GM19240 (cell line): ENCODE measurements around the gene ERVFRD-1.
"Not testable (repeated sequence)": the region's sequence is repeated elsewhere in the genome, so short reads cannot be mapped to it uniquely, and the experiment has no call there.

Source experiments
- DNase-seq: peaks from one replicate; pipeline ENCODE4 v3.0.0; 2011; ENCODE audit warnings: low spot score; ENCODE audit not compliant: insufficient read length

ERVFRD-1 gene

DNA sequence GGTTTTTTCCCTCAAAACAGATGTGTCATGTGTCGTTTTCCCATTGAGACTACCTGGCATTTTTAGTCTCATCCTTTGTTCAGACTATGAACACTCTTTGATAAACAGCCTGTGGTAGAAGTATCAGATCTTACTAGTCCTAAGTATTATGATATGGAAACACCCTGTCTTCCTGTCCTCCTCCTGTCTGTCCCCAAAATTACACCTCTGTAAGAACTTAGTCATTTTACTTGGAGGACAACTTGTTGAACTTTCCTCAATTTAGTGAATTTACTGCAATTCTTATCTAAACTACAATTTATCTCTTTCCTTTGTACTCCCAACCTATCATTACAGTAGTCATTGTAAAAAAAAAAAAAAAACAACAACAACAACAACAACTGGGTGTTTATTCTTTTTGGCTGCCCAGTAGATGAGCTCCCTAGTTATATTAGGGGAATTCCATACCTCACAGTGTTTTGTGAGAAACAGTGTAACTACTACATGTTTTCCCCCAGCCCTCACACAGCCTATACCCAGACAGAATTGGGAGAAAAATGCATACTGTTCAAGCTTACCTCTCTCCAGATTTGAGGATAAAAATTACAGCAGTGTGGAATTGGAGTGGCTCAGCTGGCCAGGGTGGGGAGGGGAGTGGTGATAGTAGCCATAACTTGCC lies 18.5 kb upstream of the ERVFRD-1 start:
- DNase-seq, result no peak

DNA sequence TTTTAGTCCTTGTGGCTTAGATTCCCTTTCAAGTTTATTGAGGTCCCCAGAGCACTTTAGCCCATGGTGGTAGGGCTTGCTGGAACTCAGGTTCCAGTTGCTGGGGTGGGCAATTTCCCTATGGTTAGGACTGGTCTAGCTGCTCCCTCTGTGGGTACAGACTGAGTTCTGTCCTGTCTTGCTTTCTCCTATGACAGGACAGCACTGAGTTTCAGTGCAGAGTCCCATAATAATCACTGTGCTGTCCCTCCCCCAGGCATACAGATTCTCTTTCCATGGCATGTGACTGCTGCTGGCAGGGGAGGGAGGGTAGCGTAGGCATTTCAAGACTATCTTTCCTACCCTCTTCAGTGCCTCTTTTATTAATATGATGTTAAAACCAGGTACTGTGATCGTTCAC lies 17.1 kb upstream of the ERVFRD-1 start:
- DNase-seq, result no peak

DNA sequence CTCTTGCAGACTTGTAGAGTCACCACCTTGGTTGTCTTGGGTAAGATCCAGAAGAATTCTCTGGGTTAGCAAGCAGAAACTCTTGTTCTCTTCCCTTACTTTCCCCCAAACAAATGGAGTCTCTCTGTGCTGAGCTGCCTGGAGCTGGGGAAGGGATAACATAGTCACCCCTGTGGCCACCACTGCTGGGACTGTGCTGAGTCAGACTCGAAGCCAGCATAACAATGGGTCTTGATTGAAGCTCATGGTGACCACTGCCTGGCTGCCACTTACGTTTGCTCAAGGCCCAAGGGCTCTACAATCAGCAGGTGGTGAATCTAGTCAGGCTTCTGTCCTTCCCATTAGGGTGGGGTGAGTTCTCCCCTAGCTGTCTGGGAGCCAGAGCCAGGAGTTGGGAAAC lies 15.4 kb upstream of the ERVFRD-1 start:
- no peak for DNase-seq

DNA sequence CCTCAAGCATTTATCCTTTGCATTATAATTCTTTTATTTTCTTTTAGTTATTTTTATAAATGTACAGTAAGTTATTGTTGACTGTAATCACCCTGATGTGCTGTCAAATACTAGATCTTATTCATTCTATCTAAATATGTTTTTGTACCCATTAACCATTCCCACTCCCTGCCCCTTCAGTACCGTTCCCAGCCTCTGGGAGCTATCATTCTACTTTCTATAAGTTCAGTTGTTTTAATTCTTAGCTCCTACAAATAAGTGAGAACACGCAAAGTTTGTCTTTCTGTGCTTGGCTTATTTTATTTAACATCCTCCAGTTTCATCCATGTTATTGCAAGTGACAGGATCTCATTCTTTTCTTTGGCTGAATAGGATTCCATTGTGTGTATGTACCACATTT lies 12.5 kb upstream of the ERVFRD-1 start:
- DNase-seq, result no peak

DNA sequence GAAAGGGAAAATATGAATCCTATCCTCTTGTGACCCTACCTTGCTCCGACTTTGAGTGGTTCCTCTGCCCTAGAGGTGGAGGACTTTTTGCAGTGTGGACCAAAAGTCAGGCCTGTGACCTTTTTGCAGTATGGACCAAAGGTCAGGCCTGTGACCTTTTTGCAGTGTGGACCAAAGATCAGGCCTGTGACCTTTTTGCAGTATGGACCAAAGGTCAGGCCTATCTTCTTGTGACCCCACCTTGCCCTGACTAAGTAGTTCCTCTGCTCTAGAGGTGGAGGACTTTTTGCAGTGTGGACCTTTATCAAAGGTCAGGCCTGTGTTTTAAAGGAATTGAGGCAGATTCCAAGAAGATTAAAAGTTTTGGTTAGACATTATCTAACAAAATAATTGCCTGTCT lies 10.9 kb upstream of the ERVFRD-1 start:
- DNase-seq, result no peak

DNA sequence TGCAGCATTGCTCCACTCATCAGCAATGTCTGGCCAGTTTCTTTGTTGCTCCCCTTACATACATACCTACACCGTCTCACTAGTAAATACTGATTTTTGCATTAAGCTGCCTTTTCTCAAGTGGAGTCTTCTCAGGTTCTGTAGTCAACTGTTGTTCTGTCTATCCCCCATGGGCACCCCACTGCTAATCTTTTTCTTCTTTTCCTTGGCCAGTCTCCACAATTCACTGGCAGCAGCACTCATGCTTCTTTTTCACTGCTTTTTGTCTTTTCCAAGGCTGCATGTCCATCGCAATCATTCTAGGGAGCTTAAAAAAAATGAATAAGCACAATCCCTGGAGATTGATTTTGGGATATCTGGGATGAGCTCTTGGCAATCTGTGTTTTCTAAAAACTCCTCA lies 10.3 kb upstream of the ERVFRD-1 start:
- no peak for DNase-seq

DNA sequence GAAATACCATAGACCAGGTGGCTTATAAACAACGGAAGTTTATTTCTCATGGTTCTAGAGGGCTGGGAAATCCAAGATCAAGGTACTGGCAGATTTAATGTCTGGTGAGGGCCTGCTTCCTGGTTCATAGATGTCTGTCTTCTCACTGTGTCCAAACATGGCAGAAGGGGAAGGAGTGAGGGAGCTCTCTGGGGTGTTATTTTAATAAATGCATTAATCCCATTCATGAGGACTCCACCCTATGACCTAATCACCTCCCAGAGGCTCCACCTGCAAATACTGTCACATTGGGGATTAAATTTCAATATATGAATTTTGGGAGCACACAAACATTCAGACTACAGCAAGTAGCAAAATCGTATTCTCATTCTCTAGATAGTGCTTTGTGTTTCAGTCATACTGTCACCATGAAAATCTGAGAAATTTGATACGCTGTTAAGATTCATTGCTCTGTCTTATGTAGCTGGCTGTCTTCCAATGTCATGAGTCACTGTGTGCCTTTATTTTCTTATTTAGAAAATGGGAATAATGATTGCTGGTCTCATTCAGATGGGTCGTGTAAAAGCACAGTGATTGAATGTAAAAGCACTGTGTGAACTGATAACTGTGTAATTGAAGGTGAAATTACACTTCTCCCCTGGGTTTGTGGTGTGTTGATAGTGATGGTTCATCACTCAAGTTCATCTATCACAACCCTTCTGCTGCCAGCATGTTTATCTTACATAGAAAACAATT lies 8.9 kb upstream of the ERVFRD-1 start:
- no peak for DNase-seq

DNA sequence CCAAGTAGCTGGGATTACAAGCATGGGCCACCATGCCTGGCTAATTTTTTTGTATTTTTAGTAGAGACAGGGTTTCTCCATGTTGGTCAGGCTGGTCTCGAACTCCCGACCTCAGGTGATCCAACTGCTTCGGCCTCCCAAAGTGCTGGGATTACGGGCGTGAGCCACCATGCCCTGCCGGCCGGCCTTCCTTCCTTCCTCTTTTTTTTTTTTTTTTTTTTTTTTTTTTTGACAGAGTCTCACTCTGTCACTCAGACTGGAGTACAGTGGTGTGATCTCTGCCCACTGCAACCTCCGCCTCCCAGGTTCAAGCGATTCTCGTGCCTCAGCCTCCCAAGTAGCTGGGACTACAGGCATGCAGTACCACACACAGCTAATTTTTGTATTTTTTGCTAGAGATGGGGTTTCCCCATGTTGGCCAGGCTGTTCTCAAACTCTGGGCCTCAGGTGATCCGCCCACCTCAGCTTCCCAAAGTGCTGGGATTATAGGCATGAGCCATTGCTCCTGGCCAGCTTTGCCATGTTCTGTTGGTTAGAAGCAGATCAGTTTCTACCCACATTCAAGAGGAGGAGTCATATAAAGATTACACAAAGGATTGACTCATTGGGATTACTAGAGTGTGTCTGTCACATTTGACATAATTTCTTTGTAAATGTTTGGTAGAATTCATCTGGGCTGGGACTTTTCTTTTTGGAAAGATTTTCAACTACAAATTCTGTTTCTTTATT lies 4.4 kb upstream of the ERVFRD-1 start:
- not testable (repeated sequence) for DNase-seq

DNA sequence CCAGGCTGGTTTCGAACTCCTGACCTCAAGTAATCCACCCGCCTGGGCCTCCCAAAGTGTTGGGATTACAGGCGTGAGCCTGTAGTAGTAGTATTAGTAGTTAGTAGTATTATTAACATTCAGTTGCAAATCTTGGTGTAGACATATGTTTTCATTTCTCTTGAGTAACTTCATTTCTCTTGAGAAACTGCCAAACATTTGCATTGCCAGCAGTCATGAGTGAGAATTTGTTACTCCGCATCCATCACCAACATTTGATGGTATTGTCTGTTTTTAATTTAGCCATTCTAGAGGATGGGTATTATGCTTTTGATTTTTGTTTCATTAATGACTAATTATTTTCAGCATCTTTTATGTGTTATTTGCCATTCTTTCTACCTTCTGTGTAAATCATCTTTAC lies 1.5 kb upstream of the ERVFRD-1 start:
- DNase-seq, result no peak

DNA sequence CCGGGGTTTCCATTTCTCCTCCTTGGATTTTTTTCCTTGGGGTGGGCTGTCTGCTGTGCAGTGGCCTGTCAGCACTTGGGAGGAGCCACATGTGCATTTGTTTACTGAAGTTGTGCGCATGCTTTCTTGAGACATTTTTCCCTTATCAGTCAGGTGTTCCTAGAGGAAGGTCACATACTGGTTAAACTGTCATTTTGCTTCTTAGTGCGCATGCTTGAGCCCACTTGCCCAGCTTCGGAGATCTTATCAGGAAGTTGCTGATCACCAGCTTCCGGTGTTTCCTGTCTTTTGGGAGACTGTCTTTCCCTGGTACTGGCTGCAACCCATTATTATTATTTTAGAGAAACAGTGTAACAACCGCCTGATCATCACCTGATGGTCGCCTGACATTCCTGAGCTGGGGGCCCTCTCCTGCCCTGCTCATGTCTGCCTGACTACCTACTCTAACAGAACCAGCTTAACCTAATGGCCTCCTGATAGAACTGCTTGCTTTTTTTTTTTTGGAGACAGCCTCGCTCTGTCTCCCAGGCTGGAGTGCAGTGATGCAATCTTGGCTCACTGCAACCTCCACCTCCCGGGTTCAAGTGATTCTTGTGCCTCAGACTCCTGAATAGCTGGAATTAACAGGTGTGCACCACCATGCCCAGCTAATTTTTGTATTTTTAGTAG lies 378 bp upstream of the ERVFRD-1 start:
- no peak for DNase-seq

DNA sequence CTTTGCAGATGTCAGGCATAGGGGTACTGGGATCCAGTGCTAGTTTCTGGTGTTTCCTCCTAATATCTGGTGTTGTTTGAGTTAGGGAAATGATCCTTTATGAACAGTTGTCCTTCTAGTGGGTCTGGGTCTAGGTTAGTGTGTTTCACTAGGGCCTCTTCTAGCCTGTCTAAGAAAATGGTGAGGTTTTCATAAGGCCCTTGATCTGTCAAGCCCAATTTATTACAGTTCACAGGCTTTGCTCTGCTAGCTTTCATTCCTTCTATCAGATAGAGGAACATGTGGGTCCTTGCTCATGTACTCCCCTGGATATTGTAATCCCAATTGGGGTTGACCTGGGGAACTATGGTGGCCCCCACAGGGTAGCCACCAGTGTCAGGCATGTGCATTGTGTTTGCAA lies 2.8 kb downstream of the ERVFRD-1 start:
- DNase-seq, result no peak

DNA sequence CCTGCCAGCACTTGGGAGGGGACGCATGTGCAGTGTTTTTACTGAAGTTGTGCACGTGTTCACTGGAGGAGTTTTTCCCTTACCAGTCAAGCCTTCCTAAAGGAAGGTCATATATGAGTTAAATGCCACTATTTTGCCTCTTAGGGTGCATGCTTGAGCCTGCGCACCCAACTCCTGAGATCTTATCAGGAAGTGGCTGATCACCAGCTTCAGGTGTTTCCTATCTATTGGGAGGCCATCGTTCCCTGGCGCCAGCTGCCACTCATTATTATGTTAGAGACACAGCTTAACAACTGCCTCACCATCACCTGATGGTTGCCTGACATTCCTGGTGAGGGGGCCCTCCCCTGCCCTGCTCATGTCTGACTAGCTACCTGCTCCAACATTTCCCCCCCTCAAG lies 8.5 kb downstream of the ERVFRD-1 start:
- DNase-seq, result no peak

DNA sequence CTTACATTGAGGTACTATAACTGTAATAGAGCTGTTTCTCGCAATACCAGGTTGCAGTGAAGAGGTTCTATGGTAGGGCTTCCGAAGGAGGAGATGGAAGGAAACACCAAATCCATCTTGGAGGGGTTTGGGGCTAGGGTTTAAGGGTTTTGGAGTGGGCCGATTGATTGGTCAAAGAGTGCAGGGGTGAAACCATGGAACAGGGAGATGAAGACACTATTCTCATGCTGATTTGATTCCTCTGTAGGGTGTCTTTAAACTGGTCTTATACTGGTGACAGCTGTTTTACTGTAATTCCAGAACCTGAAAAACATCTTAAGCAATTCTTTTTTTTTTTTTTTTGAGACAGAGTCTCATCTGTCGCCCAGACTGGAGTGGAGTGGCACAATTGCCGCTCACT lies 10.1 kb downstream of the ERVFRD-1 start:
- no peak for DNase-seq

DNA sequence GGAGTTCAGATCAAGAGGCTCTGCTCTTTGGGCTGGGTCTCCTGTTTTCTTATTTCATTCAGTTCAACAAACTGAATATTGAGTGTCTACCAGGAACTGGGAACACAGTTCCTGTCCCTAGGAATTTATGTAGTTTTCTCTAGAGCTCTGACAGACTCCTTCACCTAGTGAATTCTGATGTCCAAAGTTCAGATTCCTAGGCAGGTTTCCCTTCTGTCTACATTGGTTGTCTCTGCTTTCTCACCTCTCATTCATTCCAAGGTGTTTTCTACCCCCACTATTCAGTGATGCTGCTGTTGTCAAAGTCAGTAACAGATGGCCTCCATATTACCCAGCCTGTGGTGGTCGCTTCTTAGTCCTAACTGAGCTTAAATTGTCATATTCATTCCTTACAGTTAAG lies 13.5 kb downstream of the ERVFRD-1 start:
- DNase-seq, result no peak

DNA sequence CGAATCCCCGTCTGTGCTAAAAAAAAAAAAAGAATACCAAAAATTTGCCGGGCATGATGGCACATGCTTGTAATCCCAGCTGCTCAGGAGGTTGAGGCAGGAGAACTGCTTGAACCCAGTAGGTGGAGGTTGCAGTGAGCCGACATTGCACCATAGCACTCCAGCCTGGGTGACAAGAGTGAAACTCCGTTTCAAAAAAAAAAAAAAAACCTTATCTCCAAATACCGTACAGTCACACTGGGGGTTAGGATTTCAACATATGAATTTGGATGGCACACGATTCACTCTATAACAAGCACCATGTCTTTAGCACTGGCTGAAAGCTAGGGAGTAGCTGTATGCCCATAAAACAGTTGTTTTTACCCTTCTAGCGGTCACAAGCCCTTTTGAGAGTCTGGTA lies 14.0 kb downstream of the ERVFRD-1 start:
- DNase-seq, result no peak

DNA sequence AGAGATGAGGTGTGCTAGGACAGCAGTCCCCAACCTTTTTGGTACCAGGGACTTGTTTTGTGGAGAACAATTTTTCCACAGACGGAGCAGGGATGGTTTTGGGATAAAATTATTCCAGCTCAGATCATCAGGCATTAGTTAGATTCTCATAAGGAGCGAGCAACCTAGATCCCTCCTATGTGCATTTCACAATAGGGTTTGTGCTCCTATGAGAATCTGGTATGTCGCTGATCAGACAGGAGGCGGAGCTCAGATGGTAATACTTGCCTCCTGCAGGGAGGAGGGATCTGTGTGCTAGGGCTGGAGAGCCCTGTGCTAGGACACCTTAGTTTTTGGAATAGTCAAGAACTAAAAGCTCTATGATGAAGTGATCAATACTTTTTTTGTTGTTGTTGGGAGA lies 15.4 kb downstream of the ERVFRD-1 start:
- no peak for DNase-seq

DNA sequence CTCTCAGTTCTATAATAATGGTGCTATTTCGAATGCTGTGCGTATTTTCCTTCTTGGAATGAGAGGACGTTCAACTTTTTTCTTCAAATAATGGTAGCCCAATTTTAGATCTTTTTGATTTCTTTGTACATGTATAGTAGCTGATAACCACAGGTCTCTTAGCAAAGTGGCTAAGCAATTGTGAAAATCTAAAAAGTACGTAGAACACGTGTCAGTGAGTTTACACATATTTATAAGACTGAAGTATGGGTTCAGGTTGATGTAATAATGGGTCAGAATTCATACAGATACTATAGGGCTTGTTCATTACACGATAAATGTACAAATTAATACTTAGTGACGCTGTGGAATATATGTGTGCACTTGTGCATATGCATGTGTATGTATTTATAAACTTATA lies 16.6 kb downstream of the ERVFRD-1 start:
- DNase-seq, result no peak

DNA sequence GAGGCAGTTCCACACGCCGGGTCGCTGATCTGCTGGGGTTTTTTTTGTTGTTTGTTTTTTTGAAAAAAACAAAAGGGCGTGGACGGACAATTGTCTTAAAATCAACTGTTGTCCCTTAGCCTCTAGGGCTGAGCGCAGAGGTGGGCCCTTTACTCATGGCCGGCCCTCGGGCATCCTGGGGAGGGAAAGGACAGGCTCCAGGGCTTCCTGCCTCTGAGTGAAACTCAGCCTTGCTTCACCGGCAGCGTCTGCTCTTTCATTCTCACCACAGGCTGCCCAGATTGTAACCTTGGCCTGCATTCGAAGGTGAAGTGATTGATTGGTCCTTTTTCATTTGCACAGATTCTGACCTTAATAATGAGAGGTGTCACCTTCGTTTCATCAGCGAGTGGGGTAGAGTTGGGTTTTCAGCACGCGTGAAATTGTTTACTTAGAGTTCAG lies 17.1 kb downstream of the ERVFRD-1 start:
- DNase-seq, result peak; percentile 68

DNA sequence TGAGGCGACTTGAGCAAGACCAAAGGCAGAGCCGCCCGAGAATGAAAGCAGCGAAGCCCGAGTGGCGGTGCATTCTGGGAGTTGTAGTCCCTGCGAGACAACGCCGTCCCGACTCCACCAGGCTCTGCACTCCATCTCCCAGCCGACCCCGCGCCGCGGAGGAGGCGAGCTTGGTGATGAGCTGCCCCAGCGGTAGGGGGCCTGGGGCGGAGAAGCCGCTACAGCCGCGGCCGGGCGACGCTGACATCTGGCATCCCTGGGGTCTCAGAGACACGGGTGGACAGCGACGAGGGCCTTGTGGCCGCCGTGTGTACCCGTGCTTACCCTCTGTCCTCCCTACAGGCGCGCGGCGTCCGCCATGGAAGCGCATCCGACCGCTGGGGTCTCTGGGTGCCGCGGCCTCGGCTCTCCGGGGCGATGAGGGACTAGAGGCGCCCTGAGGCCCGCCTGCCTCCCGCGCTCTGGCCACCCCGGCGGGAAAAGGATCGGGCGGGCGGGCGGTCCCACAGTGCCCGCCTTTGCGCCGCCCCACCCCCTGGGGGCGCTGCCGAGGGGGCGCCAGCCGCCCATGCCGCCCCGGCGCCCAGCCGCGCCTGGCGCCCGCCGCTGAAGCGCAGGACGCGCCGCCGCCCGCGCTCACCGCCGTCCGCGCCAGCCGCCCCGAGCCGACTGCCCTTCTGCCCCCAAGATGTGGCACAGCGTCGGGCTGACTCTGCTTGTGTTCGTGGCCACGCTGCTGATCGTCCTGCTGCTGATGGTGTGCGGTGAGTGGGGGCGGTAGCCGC lies 17.7 kb downstream of the ERVFRD-1 start, which contains the start of gene SMIM13:
Gene SMIM13 (plus strand): TSS at position 209 of the 785 bp plus-strand sequence. CDS start 480 bp downstream, at position 689.
- peak; percentile 98 for DNase-seq

DNA sequence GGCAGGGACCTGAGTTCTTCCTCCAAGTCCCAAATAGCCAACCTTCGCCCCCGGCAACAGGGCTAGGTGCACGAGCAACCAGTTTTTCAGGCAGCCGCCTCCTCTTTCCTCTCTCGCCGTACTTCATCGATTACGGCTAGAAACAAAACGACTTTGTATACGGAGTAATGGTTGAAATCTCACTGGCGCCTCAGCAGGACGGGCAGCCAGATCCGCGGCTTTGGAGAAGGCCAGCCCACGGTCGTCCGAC lies 18.2 kb downstream of the ERVFRD-1 start:
- no peak for DNase-seq

DNA sequence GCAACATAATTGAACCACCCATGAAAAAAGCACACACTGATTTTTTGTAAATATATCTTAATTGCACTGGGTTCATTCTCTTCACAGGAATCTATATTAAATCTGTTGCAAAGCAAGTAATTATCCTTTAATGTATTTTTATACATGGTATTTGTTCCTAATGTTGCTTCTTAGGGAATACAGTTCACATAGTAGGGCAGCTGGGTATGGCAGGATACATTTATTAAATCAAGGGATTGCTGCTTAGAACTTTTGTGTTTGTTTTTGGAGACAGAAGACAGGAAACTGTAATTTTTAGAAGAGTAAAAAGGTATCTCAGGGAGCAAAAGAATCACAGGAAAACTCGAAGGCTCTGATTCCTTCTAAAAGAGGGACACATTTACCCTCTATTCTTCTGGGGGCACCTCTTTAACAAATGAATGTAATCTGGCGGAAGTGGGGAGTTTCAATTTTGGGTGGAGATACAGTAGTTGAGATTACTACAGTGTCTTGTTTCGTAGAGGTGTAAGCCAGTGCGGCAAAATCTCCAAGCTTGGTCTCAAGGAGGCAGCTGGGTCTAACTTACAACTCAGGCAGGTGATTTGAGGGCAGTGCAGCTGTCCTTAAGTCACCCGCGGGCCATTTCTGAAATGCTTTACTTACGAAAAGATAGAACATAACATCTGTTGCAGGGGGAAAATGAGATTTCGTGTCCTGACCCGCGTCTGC lies 18.7 kb downstream of the ERVFRD-1 start:
- DNase-seq, result peak; percentile 61
